HEK293 (cell line): ENCODE measurements around the gene WASF1.

ENCODE experiments used
- GLI2 ChIP-seq: fragments of 450-650 bp; formaldehyde crosslinking; IDR thresholded peaks from 2 replicates; pipeline ENCODE4; 2017; ENCODE audit warnings: missing biosample characterization, missing genetic modification characterization, low read depth, borderline replicate concordance
- OSR2 ChIP-seq: fragments of 450-650 bp; formaldehyde crosslinking; IDR thresholded peaks from 2 replicates; pipeline ENCODE4 v1.5.1; 2016; ENCODE audit warnings: missing biosample characterization, missing genetic modification characterization
- RBAK ChIP-seq: fragments of 450-650 bp; formaldehyde crosslinking; IDR thresholded peaks from 2 replicates; pipeline ENCODE4 v1.5.1; 2016; ENCODE audit warnings: missing biosample characterization, missing genetic modification characterization
- ZFHX2 ChIP-seq: fragments of 450-650 bp; formaldehyde crosslinking; conservative IDR thresholded peaks from 2 replicates; pipeline ENCODE4 v1.5.1; 2016; ENCODE audit warnings: missing biosample characterization, missing genetic modification characterization
- ZNF112 ChIP-seq: fragments of 450-650 bp; formaldehyde crosslinking; IDR thresholded peaks from 2 replicates; pipeline ENCODE4 v1.5.0; 2017; ENCODE audit warnings: missing biosample characterization, missing genetic modification characterization
- ZNF121 ChIP-seq: fragments of 450-650 bp; formaldehyde crosslinking; IDR thresholded peaks from 2 replicates; pipeline ENCODE4 v1.5.1; 2016; ENCODE audit warnings: missing biosample characterization, missing genetic modification characterization
- ZNF514 ChIP-seq: fragments of 450-650 bp; formaldehyde crosslinking; IDR thresholded peaks from 2 replicates; pipeline ENCODE4 v1.5.1; 2016; ENCODE audit warnings: missing biosample characterization, missing genetic modification characterization
- TF ChIP-seq, protein P1 (sequence below): fragments of 450-650 bp; formaldehyde crosslinking; IDR thresholded peaks from 2 replicates; pipeline ENCODE4 v1.5.1; 2016; ENCODE audit warnings: missing biosample characterization, missing genetic modification characterization
- TF ChIP-seq, protein P2 (sequence below): fragments of 450-650 bp; formaldehyde crosslinking; IDR thresholded peaks from 2 replicates; pipeline ENCODE4 v1.5.1; 2016; ENCODE audit warnings: missing biosample characterization, missing genetic modification characterization
- TF ChIP-seq, protein P3 (sequence below): IDR thresholded peaks from 2 replicates; pipeline ENCODE4 v1.6.1; 2011; ENCODE audit warnings: mild to moderate bottlenecking, low read depth, low read length, borderline replicate concordance
- TF ChIP-seq, protein P4 (sequence below): fragments of 450-650 bp; formaldehyde crosslinking; IDR thresholded peaks from 2 replicates; pipeline ENCODE4 v1.5.1; 2016; ENCODE audit warnings: missing biosample characterization, missing genetic modification characterization
- TF ChIP-seq, protein P5 (sequence below): fragments of 450-650 bp; formaldehyde crosslinking; IDR thresholded peaks from 2 replicates; pipeline ENCODE4 v1.5.1; 2017; ENCODE audit warnings: missing biosample characterization, missing genetic modification characterization
- TF ChIP-seq, protein P6 (sequence below): fragments of 450-650 bp; formaldehyde crosslinking; IDR thresholded peaks from 2 replicates; pipeline ENCODE4 v1.5.1; 2017; ENCODE audit warnings: missing biosample characterization, missing genetic modification characterization

DNA sequence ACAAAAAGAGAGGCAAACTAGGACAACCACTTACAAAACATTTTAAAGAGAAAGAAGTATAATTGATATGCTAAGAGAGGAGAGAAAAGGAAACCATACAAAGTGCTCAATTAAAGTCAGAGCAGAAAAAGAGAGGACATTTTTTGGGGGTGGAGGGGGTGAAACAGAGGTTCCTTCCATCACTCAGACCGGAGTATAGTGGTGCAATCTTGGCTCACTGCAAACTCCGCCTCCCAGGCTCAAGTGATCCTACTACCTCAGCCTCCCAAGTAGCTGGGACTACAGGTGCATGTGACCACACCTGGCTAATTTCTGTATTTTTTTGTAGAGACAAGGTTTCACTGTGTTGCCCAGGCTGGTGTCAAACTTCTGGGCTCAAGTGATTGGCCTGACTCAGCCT is 9.4 kb downstream of the WASF1 start:
- TF ChIP-seq, protein P1, sequence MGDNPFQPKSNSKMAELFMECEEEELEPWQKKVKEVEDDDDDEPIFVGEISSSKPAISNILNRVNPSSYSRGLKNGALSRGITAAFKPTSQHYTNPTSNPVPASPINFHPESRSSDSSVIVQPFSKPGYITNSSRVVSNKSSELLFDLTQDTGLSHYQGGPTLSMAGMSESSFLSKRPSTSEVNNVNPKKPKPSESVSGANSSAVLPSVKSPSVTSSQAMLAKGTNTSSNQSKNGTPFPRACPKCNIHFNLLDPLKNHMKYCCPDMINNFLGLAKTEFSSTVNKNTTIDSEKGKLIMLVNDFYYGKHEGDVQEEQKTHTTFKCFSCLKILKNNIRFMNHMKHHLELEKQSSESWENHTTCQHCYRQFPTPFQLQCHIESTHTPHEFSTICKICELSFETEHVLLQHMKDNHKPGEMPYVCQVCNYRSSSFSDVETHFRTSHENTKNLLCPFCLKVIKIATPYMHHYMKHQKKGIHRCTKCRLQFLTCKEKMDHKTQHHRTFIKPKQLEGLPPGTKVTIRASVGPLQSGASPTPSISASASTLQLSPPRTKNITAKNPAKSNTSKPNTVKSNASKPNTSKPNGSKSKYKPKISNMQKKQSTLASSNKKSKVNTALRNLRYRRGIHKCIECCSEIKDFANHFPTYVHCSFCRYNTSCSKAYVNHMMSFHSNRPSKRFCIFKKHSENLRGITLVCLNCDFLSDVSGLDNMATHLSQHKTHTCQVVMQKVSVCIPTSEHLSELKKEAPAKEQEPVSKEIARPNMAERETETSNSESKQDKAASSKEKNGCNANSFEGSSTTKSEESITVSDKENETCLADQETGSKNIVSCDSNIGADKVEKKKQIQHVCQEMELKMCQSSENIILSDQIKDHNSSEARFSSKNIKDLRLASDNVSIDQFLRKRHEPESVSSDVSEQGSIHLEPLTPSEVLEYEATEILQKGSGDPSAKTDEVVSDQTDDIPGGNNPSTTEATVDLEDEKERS (tag by site-specific recombination) = no peak
- TF ChIP-seq, protein P2, sequence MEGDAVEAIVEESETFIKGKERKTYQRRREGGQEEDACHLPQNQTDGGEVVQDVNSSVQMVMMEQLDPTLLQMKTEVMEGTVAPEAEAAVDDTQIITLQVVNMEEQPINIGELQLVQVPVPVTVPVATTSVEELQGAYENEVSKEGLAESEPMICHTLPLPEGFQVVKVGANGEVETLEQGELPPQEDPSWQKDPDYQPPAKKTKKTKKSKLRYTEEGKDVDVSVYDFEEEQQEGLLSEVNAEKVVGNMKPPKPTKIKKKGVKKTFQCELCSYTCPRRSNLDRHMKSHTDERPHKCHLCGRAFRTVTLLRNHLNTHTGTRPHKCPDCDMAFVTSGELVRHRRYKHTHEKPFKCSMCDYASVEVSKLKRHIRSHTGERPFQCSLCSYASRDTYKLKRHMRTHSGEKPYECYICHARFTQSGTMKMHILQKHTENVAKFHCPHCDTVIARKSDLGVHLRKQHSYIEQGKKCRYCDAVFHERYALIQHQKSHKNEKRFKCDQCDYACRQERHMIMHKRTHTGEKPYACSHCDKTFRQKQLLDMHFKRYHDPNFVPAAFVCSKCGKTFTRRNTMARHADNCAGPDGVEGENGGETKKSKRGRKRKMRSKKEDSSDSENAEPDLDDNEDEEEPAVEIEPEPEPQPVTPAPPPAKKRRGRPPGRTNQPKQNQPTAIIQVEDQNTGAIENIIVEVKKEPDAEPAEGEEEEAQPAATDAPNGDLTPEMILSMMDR (tag by site-specific recombination) = no peak
- TF ChIP-seq ZNF121 (tag by site-specific recombination) (no peak), ZFHX2 (tag by site-specific recombination) (no peak), GLI2 (no peak), ZNF514 (tag by site-specific recombination) (no peak), OSR2 (tag by site-specific recombination) (no peak), ZNF112 (tag by site-specific recombination) (no peak), RBAK (tag by site-specific recombination) (no peak)
- TF ChIP-seq, protein P3, sequence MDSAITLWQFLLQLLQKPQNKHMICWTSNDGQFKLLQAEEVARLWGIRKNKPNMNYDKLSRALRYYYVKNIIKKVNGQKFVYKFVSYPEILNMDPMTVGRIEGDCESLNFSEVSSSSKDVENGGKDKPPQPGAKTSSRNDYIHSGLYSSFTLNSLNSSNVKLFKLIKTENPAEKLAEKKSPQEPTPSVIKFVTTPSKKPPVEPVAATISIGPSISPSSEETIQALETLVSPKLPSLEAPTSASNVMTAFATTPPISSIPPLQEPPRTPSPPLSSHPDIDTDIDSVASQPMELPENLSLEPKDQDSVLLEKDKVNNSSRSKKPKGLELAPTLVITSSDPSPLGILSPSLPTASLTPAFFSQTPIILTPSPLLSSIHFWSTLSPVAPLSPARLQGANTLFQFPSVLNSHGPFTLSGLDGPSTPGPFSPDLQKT = no peak
- TF ChIP-seq, protein P4, sequence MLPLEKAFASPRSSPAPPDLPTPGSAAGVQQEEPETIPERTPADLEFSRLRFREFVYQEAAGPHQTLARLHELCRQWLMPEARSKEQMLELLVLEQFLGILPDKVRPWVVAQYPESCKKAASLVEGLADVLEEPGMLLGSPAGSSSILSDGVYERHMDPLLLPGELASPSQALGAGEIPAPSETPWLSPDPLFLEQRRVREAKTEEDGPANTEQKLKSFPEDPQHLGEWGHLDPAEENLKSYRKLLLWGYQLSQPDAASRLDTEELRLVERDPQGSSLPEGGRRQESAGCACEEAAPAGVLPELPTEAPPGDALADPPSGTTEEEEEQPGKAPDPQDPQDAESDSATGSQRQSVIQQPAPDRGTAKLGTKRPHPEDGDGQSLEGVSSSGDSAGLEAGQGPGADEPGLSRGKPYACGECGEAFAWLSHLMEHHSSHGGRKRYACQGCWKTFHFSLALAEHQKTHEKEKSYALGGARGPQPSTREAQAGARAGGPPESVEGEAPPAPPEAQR = no peak
- TF ChIP-seq, protein P5, sequence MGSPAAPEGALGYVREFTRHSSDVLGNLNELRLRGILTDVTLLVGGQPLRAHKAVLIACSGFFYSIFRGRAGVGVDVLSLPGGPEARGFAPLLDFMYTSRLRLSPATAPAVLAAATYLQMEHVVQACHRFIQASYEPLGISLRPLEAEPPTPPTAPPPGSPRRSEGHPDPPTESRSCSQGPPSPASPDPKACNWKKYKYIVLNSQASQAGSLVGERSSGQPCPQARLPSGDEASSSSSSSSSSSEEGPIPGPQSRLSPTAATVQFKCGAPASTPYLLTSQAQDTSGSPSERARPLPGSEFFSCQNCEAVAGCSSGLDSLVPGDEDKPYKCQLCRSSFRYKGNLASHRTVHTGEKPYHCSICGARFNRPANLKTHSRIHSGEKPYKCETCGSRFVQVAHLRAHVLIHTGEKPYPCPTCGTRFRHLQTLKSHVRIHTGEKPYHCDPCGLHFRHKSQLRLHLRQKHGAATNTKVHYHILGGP (tag by site-specific recombination) = no peak
- TF ChIP-seq, protein P6, sequence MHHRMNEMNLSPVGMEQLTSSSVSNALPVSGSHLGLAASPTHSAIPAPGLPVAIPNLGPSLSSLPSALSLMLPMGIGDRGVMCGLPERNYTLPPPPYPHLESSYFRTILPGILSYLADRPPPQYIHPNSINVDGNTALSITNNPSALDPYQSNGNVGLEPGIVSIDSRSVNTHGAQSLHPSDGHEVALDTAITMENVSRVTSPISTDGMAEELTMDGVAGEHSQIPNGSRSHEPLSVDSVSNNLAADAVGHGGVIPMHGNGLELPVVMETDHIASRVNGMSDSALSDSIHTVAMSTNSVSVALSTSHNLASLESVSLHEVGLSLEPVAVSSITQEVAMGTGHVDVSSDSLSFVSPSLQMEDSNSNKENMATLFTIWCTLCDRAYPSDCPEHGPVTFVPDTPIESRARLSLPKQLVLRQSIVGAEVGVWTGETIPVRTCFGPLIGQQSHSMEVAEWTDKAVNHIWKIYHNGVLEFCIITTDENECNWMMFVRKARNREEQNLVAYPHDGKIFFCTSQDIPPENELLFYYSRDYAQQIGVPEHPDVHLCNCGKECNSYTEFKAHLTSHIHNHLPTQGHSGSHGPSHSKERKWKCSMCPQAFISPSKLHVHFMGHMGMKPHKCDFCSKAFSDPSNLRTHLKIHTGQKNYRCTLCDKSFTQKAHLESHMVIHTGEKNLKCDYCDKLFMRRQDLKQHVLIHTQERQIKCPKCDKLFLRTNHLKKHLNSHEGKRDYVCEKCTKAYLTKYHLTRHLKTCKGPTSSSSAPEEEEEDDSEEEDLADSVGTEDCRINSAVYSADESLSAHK = no peak
